Esophagus squamous epithelium (tissue), 5 donors: ENCODE results near the gene OSBPL10. TPM values are rescaled to one million over a fixed set of nuclear protein-coding genes. Genes with fewer than 3 reads are reported as not detected.

Experiments
- DNase-seq: peaks from one replicate; lab custom pipeline; 2025; lab: John Stamatoyannopoulos, UW
- H3K27ac ChIP-seq, 4 donors: fragments of 200-600 bp; sonication (generic); one replicate each; pipeline ENCODE4 v1.5.1; 2016 to 2019; ENCODE audit warnings: mild to moderate bottlenecking in 1 of 4
- H3K27me3 ChIP-seq, 4 donors: fragments of 200-600 bp; sonication (generic); 1 replicate in 3 of 4; 2 replicates in 1 of 4; pipeline versions ENCODE4 v1.5.1 to v1.6.0; 2017 to 2021; ENCODE audit warnings: antibody characterized with exemption in 1 of 4
- H3K36me3 ChIP-seq, 3 donors: fragments of 200-600 bp; sonication (generic); one replicate each; pipeline ENCODE4 v1.5.1; 2016 to 2019
- H3K4me1 ChIP-seq, 3 donors: fragments of 200-600 bp; sonication (generic); one replicate each; pipeline ENCODE4 v1.5.1; 2017 to 2019
- H3K4me3 ChIP-seq, 4 donors: fragments of 200-600 bp; sonication (generic); 1 replicate in 3 of 4; 2 replicates in 1 of 4; pipeline ENCODE4 v1.5.1; 2016 to 2019; ENCODE audit warnings: mild to moderate bottlenecking in 2 of 4, moderate library complexity in 1 of 4
- H3K9me3 ChIP-seq, 3 donors: fragments of 200-600 bp; sonication (generic); one replicate each; pipeline ENCODE4 v1.5.1; 2016 to 2019
- POLR2A ChIP-seq, 4 donors: fragments of 450-650 bp; IDR thresholded peaks; one replicate each; pipeline ENCODE4 v1.6.1; 2017; ENCODE audit warnings: antibody characterized with exemption in 4 of 4, mild to moderate bottlenecking in 4 of 4, moderate library complexity in 3 of 4
- WGBS, 2 donors: methylation state at CpG; one replicate each; pipeline ENCODE4 v1.1.5; 2018; 5-methylcytosine and 5-hydroxymethylcytosine counted together
- intact Hi-C: fragments of 100-400 bp; cut with DNase I; formaldehyde crosslinking; loops from one replicate; pipeline ENCODE4 v1.15.0; 2022
- total RNA-seq, 4 donors: library from RNA; depleted of rRNA; stranded (reverse); fragments of >200 nt; gene quantifications; one replicate each; pipeline ENCODE4 v1.1.0, GENCODE V29; 2016
- TF ChIP-seq, protein P1 (sequence below), 6 experiments: fragments of 450-650 bp in 4 of 6; fragments of 200-600 bp in 2 of 6; sonication (generic) in 2 of 6; IDR thresholded peaks; one replicate each; pipeline ENCODE4 v1.5.1; 2016 to 2019; ENCODE audit warnings: antibody characterized with exemption in 6 of 6, mild to moderate bottlenecking in 4 of 6, moderate library complexity in 4 of 6
- donor health status: DM: yes; HTN: yes; CAD: no.

Gene OSBPL10
- total RNA-seq, 4 donors from 2014 or later = 13.8 to 65.3 (median 41.0) TPM

DNA sequence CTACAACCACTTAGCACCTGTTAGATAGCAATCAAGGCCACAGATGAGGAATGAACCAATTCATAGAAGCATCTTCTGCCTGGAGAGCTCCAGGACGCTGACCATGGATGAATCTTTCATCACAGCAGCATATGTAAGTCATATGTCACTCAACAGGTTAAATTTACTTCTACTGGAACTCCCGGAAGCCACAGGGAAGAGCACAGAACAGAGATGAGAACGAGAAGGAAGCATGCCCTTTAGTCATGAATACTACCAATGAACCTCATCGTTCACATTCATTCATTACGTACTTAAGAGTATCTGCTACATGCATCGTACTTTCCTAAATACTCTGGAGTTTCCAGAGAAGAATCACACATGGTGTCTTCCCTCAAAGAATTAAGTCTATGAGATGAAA, 255.5 kb downstream of the OSBPL10 start:
- H3K9me3 ChIP-seq = no peaks in the 10 kb centered on the region
- H3K4me1 ChIP-seq = peaks cover 0 to 9% (median 0%) of the 10 kb centered on the region in 3 donors
- H3K36me3 ChIP-seq = no peaks in the 10 kb centered on the region
- intact Hi-C loops = no loop called here
- no peaks in the 10 kb centered on the region for H3K27me3 ChIP-seq
- 90% methylated on average over 6 of the region's 6 CpGs for WGBS, 2 donors
- TF ChIP-seq, protein P1, sequence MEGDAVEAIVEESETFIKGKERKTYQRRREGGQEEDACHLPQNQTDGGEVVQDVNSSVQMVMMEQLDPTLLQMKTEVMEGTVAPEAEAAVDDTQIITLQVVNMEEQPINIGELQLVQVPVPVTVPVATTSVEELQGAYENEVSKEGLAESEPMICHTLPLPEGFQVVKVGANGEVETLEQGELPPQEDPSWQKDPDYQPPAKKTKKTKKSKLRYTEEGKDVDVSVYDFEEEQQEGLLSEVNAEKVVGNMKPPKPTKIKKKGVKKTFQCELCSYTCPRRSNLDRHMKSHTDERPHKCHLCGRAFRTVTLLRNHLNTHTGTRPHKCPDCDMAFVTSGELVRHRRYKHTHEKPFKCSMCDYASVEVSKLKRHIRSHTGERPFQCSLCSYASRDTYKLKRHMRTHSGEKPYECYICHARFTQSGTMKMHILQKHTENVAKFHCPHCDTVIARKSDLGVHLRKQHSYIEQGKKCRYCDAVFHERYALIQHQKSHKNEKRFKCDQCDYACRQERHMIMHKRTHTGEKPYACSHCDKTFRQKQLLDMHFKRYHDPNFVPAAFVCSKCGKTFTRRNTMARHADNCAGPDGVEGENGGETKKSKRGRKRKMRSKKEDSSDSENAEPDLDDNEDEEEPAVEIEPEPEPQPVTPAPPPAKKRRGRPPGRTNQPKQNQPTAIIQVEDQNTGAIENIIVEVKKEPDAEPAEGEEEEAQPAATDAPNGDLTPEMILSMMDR (IDR thresholded peaks at IDR 0.05) = no peak
- TF ChIP-seq POLR2A (IDR thresholded peaks at IDR 0.05) = no peak
- no peak overlapping the region for H3K27ac ChIP-seq
- DNase-seq = no peak
- H3K4me3 ChIP-seq = no peak overlapping the region

DNA sequence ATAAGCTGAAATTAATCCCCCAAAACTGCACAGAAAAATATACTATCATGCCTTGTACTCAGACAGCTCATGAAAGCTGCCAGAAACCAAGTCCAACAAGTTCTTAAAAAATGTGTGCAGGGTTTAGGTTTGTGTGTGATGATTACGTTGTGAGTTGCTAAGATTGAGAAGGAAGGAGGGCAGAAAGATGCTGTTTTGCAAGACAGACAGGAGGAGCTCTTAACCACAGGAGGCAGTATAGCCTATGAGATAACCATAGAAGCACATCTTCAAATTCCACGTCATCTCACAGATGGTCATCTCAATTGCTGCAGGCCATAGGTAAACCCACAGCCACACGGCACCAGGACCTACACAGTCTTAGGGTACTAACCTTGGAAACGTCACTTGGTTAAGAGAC, 256.4 kb downstream of the OSBPL10 start:
- H3K36me3 ChIP-seq = no peaks in the 10 kb centered on the region
- H3K27me3 ChIP-seq = no peaks in the 10 kb centered on the region
- no peaks in the 10 kb centered on the region for H3K9me3 ChIP-seq
- H3K4me3 ChIP-seq = no peak overlapping the region
- 56 to 72% methylated on average over 4 of the region's 4 CpGs for WGBS, 2 donors
- no peak overlapping the region for H3K27ac ChIP-seq
- intact Hi-C loops = no loop called here
- peaks cover 0 to 8% (median 0%) of the 10 kb centered on the region in 3 donors for H3K4me1 ChIP-seq
- no peak for DNase-seq
- TF ChIP-seq POLR2A (IDR thresholded peaks at IDR 0.05) = no peak
- TF ChIP-seq, protein P1 (IDR thresholded peaks at IDR 0.05) = peak in 2 of 6 experiments; percentile 7 to 47

DNA sequence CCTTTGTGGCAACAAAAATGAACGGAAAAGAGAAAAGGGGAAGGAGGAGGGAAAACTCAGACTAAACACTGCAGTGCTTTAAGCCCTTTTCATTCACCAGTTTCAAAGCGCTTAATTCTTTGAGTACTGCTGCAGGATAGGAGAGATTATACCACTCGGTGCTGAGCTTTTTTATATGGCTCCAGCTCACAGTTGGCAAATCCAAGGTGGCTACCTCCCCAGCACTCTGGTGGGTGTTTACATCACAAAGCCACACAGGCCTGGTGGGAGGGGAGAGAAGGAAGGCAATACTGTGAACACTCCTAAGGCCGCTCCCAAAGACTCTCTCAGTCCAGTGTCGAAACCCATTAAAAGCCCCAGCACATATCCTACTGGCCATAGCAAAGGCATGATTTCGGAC, 256.9 kb downstream of the OSBPL10 start:
- Histone ChIP-seq H3K36me3 (no peaks in the 10 kb centered on the region), H3K4me1 (peaks cover 0 to 2% (median 0%) of the 10 kb centered on the region in 3 donors), H3K27ac (no peak overlapping the region), H3K9me3 (no peaks in the 10 kb centered on the region), H3K27me3 (no peaks in the 10 kb centered on the region), H3K4me3 (no peak overlapping the region)
- 79 to 90% methylated on average over 5 to 6 of the region's 6 CpGs for whole genome bisulfite sequencing, 2 donors
- no peak for DNase-seq
- no peak for TF ChIP-seq POLR2A (IDR thresholded peaks at IDR 0.05)
- TF ChIP-seq, protein P1 (IDR thresholded peaks at IDR 0.05) = no peak
- intact Hi-C loops = no loop called here

DNA sequence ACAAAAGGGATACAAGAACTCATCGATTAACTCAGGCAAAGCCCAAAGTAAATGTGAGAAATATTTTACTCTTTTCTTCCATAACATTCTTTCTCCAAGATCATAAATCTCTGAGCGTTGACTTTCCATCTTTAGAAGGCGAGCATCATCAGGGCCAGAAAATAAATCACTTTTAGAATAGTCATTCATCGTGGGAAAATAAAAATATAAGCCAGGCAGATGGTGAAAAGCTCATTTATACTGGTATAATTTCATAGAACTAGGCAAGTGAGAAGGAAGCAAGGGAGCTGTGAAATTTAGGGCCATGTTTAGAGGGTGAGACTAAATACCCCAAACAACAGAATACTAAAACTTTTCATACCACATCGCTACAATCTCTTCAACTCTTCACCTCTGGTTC, 257.4 kb downstream of the OSBPL10 start:
- no peak for DNase-seq
- H3K27me3 ChIP-seq = no peaks in the 10 kb centered on the region
- no peaks in the 10 kb centered on the region for H3K9me3 ChIP-seq
- H3K27ac ChIP-seq = no peak overlapping the region
- TF ChIP-seq, protein P1 (IDR thresholded peaks at IDR 0.05) = no peak
- TF ChIP-seq POLR2A (IDR thresholded peaks at IDR 0.05) = no peak
- 80 to 84% methylated on average over 5 of the region's 5 CpGs for WGBS, 2 donors
- no peaks in the 10 kb centered on the region for H3K36me3 ChIP-seq
- intact Hi-C loops = no loop called here
- H3K4me3 ChIP-seq = no peak overlapping the region
- no peaks in the 10 kb centered on the region for H3K4me1 ChIP-seq

DNA sequence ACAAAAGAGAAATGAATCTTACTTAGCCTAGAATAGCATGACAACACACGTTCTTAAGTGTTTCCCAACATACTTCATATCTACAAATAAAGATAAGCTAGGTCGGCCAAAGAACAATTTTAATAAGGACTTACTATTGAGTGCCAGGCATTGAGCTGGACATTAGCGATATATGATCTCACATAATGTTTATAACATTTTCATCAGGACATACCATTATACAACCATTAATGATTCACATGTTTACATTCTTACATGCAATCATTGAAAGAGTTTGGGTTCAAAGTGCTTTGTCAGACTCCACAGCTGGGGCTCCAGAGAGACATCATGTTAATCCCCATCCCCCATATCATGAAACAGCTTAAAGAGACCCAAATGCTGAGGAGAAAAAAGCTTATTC, 259.4 kb downstream of the OSBPL10 start:
- no peak for DNase-seq
- H3K27me3 ChIP-seq = no peaks in the 10 kb centered on the region
- no peaks in the 10 kb centered on the region for H3K36me3 ChIP-seq
- H3K4me1 ChIP-seq = no peaks in the 10 kb centered on the region
- 76 to 78% methylated on average over 3 of the region's 3 CpGs for WGBS, 2 donors
- H3K27ac ChIP-seq = no peak overlapping the region
- no peaks in the 10 kb centered on the region for H3K9me3 ChIP-seq
- TF ChIP-seq POLR2A (IDR thresholded peaks at IDR 0.05) = no peak
- TF ChIP-seq, protein P1 (IDR thresholded peaks at IDR 0.05) = no peak
- intact Hi-C loops = no loop called here
- no peak overlapping the region for H3K4me3 ChIP-seq
